GM12874 (cell line): ENCODE data around the gene IFT80.

Experiments
- CTCF ChIP-seq: IDR thresholded peaks from 2 replicates; pipeline ENCODE4 v1.5.1; 2011; ENCODE audit warnings: low read depth, mild to moderate bottlenecking, control low read depth, low read length, moderate library complexity; ENCODE audit not compliant: insufficient read depth

Gene IFT80

GRCh38 chr3:160314995-160315394 is 84.0 kb downstream of the IFT80 start:
- no peak for TF ChIP-seq CTCF

GRCh38 chr3:160312014-160312624 is 86.9 kb downstream of the IFT80 start:
- no peak for TF ChIP-seq CTCF

GRCh38 chr3:160302806-160303205 is 96.2 kb downstream of the IFT80 start:
- no peak for TF ChIP-seq CTCF

- TF ChIP-seq CTCF = no peak
Measured at GRCh38 chr3:160296591-160296990, 102.4 kb downstream of the IFT80 start.

GRCh38 chr3:160291909-160292299 is 107.1 kb downstream of the IFT80 start:
- no peak for TF ChIP-seq CTCF

GRCh38 chr3:160291290-160291908 is 107.6 kb downstream of the IFT80 start:
- TF ChIP-seq CTCF = no peak

GRCh38 chr3:160287666-160288065 is 111.4 kb downstream of the IFT80 start:
- no peak for TF ChIP-seq CTCF
